Activated CD8-positive, alpha-beta memory T cell treated with anti-CD3 and anti-CD28 coated beads for 24 hours (primary cell): ENCODE measurements around the gene MOAP1.
A peak's percentile ranks its signal among the peaks of the same experiment; 100 is the strongest.
"Not testable (repeated sequence)": the region's sequence is repeated elsewhere in the genome, so short reads cannot be mapped to it uniquely, and the experiment has no call there.

ENCODE experiments used
- DNase-seq: peaks from one replicate; pipeline ENCODE4 v3.0.0-alpha.2; 2020

Gene MOAP1, protein sequence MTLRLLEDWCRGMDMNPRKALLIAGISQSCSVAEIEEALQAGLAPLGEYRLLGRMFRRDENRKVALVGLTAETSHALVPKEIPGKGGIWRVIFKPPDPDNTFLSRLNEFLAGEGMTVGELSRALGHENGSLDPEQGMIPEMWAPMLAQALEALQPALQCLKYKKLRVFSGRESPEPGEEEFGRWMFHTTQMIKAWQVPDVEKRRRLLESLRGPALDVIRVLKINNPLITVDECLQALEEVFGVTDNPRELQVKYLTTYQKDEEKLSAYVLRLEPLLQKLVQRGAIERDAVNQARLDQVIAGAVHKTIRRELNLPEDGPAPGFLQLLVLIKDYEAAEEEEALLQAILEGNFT

DNA sequence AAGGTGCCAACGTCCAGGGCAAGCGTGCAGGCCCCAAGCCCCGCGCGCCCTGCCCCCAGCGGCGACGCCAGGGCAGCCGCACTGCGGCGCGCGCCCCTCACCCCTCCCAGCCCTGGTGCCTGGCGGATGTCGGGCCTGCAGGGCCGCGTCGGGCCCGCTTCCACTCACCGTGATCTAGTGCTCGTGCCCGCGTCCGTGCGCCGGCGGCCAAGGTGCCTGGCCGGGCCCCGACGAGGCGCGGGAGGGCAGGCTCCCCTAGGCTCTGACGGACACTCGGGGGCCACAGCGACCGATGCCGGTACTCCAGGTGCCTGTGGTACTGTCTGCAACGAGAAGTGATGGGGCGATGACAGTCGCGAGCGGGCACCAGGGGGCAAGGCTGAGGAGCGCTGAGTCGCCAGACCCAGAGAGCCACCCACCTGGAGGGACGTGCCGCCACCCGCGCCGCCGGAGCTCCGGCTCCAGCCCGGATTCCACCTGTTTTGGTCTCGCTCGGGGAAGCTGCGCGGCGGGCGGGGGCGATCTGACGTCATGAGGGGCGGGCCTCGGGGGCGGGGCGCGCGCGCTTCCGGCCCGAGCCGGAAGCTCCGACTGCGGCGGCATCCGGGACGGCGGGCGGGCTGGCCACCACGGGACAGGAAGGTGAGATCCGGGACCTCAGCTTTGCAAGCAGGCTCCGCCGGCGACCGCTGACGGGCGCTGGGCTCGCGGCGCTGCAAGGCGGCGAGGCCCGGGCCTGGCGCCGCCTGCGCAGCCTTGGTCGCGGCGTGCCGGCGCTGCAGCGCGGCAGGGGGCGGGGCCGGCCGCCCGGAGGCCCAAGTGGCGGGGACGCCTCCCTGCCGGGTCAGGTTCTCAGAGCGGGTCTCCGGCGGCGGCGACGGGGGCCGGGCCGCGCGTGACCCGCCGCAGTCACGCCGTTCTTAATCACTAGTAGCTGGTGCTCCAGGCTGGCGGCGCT, at the start of gene MOAP1, which contains the start of gene LYSET:
TSS of gene MOAP1 (minus strand) at position 507 of the 958 bp plus-strand sequence. CDS start 655 bp downstream, outside the sequence.
TSS of gene LYSET (plus strand) at position 927 of the 958 bp plus-strand sequence. CDS start 89 bp downstream, outside the sequence.
- peak; percentile 95 for DNase-seq

DNA sequence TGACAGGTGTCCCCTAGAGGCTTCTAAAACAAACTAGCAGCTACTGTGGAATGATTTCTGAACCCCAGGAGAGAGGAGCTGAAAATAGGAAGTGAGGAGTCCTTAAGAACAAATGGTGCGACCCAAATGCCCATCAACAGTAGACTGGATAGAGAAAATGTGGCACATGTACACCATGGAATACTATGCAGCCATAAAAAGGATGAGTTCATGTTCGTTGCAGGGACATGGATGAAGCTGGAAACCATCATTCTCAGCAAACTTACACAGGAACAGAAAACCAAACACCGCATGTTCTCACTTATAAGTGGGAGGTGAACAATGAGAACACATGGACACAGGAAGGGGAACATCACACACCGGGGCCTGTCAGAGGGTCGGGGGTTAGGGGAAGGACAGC, 48.4 kb upstream of the MOAP1 start:
- DNase-seq = not testable (repeated sequence)

DNA sequence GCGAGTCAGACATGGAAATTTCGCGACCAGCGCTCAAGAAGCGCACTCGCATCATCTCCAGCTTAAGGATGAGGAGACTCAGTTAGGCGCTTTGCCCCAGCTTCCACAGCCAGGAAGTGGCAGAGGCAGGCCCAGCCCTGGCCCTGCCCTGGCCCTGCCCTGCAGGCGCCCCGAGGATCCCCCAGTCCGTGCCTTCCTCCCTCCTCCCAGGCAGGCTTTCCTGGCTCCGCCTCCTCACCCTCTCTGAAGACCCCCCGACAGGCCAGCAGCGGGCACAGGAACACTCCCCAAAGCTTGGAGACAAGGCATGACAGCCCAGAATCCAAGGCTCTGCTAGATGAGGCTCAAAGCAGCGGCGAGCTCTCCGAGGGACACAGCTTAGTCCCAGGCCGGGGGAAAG, 47.5 kb upstream of the MOAP1 start:
- DNase-seq = no peak

- no peak for DNase-seq
These were observed 46.7 kb upstream of the MOAP1 start for GRCh38 chr14:93231129-93231979.

DNA sequence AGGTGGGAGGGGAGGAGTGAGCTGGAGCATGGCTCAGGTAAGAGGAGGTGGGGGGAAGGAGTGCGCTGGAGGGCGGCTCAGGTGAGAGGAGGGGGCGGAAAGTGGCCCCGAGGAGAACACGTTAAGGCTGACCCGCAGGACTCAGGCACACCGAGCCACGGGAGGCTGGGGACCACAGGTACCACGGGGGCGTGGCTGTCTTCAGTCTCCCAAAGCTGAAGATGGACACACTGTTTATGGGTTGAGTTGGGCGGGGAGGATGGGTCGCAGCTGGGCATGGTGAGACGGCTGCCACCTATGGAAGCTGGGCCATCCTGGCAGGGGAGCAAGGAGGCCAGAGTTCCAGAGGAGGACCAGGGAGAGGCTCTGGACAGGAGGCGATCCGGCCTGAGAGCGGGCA, 45.8 kb upstream of the MOAP1 start:
- DNase-seq = no peak

GRCh38 chr14:93228550-93228949, 43.9 kb upstream of the MOAP1 start:
- no peak for DNase-seq

GRCh38 chr14:93223565-93223964, 38.9 kb upstream of the MOAP1 start:
- DNase-seq = no peak

GRCh38 chr14:93220509-93220908, 35.8 kb upstream of the MOAP1 start:
- no peak for DNase-seq

GRCh38 chr14:93219103-93219726, 34.5 kb upstream of the MOAP1 start:
- no peak for DNase-seq

DNA sequence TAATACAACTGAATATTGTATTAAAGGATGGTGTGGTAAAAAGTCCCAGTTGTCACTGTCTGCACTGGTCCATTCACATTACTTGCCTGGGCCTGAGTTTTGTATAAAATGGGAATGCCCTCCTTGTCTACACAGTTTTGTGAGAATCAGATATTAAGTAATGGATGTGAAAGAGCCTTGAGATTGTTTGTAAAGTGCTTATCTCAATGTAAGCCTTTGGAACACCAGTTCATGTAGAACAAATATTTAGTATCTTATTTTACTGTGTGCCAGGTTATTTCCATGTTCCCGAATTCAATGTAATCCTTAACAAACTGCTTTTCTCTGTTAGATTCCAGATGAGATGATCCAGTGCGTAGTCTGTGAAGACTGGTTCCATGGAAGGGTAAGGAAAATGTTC, 29.9 kb upstream of the MOAP1 start:
- DNase-seq = no peak

- no peak for DNase-seq
These were observed 27.7 kb upstream of the MOAP1 start for GRCh38 chr14:93212432-93212831.

DNA sequence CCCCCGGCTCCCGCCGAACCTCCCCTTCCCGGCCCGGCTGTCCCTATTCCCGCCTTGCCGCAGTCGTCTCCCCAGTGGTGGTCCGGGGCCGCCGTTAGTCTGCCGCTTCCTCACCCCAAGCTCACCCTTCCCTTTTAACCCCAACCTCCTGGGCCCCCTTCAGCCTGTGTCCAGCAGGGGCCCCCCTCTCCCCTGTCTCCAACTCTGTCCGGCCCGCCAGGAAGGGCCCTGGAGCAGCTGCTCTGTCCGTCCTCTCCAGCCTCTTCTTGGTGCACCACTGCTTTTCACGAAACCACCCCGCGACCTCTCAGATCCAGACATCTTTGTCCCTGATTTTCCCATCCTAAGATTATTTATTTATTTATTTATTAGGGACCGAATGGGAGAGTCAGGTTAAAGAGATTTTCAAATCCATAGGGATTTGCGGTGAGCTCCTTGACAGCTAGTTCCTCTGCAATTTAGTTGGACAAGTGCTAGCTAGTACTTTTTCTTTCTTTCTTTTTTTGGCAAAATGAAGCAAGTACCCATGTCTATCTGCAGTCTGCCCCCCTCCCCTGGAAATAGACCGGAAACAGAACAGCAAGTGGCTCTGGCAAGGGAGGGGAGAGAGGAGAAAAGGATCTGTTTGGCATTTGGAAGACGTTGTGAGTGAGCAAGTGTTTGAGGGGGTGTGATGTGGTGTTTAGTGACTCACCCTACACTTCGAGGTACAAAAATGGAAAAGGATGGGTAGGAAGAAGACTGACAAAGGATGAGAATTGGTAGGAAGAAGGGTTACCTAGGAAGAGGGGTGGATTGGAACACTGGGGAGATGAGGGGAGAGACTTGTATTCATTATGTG, 23.0 kb upstream of the MOAP1 start:
- DNase-seq = no peak

GRCh38 chr14:93206793-93207467, 22.2 kb upstream of the MOAP1 start, which contains the start of the genes GON7 and UBR7:
TSS of gene GON7 (minus strand) at chr14:93207065. CDS start at chr14:93207037, 28 bp downstream.
TSS of gene UBR7 (plus strand) at chr14:93207256. CDS start at chr14:93207292, 36 bp downstream.
- DNase-seq = peak; percentile 93

GRCh38 chr14:93201155-93201704, 16.5 kb upstream of the MOAP1 start:
- no peak for DNase-seq

- DNase-seq = no peak
These were observed 15.9 kb upstream of the MOAP1 start for GRCh38 chr14:93200553-93200952.

GRCh38 chr14:93199031-93199430, 14.3 kb upstream of the MOAP1 start:
- DNase-seq = no peak

- no peak for DNase-seq
These were observed 10.8 kb upstream of the MOAP1 start for GRCh38 chr14:93195316-93195999.

DNA sequence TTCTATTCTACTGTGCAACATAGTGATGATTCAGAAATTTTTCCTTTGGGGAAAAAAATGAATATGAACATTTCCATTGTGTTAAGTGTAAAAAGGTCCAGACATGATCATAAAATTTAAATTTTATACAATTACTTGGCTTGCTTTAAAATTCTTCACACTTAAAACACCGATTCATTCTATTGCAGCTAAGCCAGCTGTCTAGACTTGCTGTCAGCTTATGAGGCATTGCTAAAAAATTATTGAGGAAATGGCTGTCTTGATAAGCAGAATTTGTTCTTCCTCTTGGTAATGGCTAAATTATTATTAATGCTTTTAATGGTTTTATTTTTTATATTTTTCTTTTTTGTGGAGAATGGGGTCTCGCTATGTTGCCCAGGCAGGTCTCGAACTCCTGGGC, 2.3 kb upstream of the MOAP1 start:
- DNase-seq = no peak

GRCh38 chr14:93186466-93186865, 1.8 kb upstream of the MOAP1 start:
- DNase-seq = no peak

GRCh38 chr14:93185349-93185720, 638 bp upstream of the MOAP1 start:
- no peak for DNase-seq
